KMS-11 (cell line): ENCODE data around the gene MLIP.
"Not testable (repeated sequence)": the region's sequence is repeated elsewhere in the genome, so short reads cannot be mapped to it uniquely, and the experiment has no call there.

Experiments
- H2AFZ ChIP-seq: fragments of 200-600 bp; sonication (generic); 2 replicates; pipeline ENCODE4 v1.6.1; 2016; ENCODE audit warnings: antibody characterized with exemption, mixed run types, low read depth
- H3K27ac ChIP-seq: fragments of 200-600 bp; sonication (generic); 2 replicates; pipeline ENCODE4 v1.6.1; 2016; ENCODE audit warnings: mild to moderate bottlenecking, mixed run types
- H3K27me3 ChIP-seq: fragments of 200-600 bp; sonication (generic); 2 replicates; pipeline ENCODE4 v1.6.1; 2017; ENCODE audit warnings: mild to moderate bottlenecking, low read depth, mixed run types, moderate library complexity; ENCODE audit not compliant: insufficient read depth
- H3K36me3 ChIP-seq: fragments of 200-600 bp; sonication (generic); 2 replicates; pipeline ENCODE4 v1.6.1; 2017; ENCODE audit warnings: mild to moderate bottlenecking, mixed run types; ENCODE audit not compliant: insufficient read depth
- H3K4me1 ChIP-seq: fragments of 200-600 bp; sonication (generic); 2 replicates; pipeline ENCODE4 v1.6.1; 2016; ENCODE audit warnings: mild to moderate bottlenecking, low read depth, mixed run types; ENCODE audit not compliant: poor library complexity, severe bottlenecking
- H3K4me2 ChIP-seq: fragments of 200-600 bp; sonication (generic); 2 replicates; pipeline ENCODE4 v1.7.0; 2016; ENCODE audit warnings: mild to moderate bottlenecking, mixed run types
- H3K4me3 ChIP-seq: fragments of 200-600 bp; sonication (generic); IDR thresholded peaks from 2 replicates; pipeline ENCODE4 v1.6.1; 2017; ENCODE audit warnings: low read depth, low read length, mixed read lengths; ENCODE audit not compliant: insufficient read depth
- H3K79me2 ChIP-seq: fragments of 200-600 bp; sonication (generic); 2 replicates; pipeline ENCODE4 v1.6.1; 2016; ENCODE audit warnings: low read depth, mixed run types; ENCODE audit not compliant: insufficient read depth
- H3K9ac ChIP-seq: fragments of 200-600 bp; sonication (generic); 2 replicates; pipeline ENCODE4 v1.6.1; 2016; ENCODE audit warnings: mild to moderate bottlenecking, mixed run types
- H4K20me1 ChIP-seq: fragments of 200-600 bp; sonication (generic); 2 replicates; pipeline ENCODE4 v1.6.1; 2016; ENCODE audit warnings: mild to moderate bottlenecking, mixed run types; ENCODE audit not compliant: insufficient read depth
- CTCF ChIP-seq: fragments of 200-600 bp; sonication (generic); conservative IDR thresholded peaks from 2 replicates; pipeline ENCODE4 v1.6.1; 2017; ENCODE audit warnings: low read depth, mild to moderate bottlenecking, antibody characterized with exemption, low read length, moderate library complexity, mixed read lengths

The MLIP gene

GRCh38 chr6:54244430-54244829 lies 133.2 kb downstream of the MLIP start:
- no peaks in the 10 kb centered on the region for H3K36me3 ChIP-seq
- no peak overlapping the region for H3K4me2 ChIP-seq
- no peaks in the 10 kb centered on the region for H3K27me3 ChIP-seq
- no peak overlapping the region for H3K9ac ChIP-seq
- H3K4me3 ChIP-seq = no peak overlapping the region
- H3K4me1 ChIP-seq = no peaks in the 10 kb centered on the region
- peak; percentile 68 for TF ChIP-seq CTCF
- H2AFZ ChIP-seq = no peak overlapping the region
- no peaks in the 10 kb centered on the region for H4K20me1 ChIP-seq
- no peaks in the 10 kb centered on the region for H3K79me2 ChIP-seq
- no peak overlapping the region for H3K27ac ChIP-seq

- no peak for TF ChIP-seq CTCF
- Histone ChIP-seq H3K79me2 (no peaks in the 10 kb centered on the region), H3K27ac (no peak overlapping the region), H3K9ac (no peak overlapping the region), H3K36me3 (no peaks in the 10 kb centered on the region), H3K4me3 (no peak overlapping the region), H2AFZ (no peak overlapping the region), H4K20me1 (no peaks in the 10 kb centered on the region), H3K27me3 (no peaks in the 10 kb centered on the region), H3K4me1 (no peaks in the 10 kb centered on the region), H3K4me2 (no peak overlapping the region)
Measured at GRCh38 chr6:54245265-54245664, 134.0 kb downstream of the MLIP start.

- Histone ChIP-seq H3K36me3 (no peaks in the 10 kb centered on the region), H3K4me1 (no peaks in the 10 kb centered on the region), H3K27me3 (no peaks in the 10 kb centered on the region), H3K4me2 (no peak overlapping the region), H2AFZ (no peak overlapping the region), H3K9ac (no peak overlapping the region), H3K4me3 (no peak overlapping the region), H3K27ac (no peak overlapping the region), H4K20me1 (no peaks in the 10 kb centered on the region), H3K79me2 (no peaks in the 10 kb centered on the region)
- no peak for TF ChIP-seq CTCF
Measured at GRCh38 chr6:54248319-54248718, 137.1 kb downstream of the MLIP start.

GRCh38 chr6:54248994-54249393 lies 137.8 kb downstream of the MLIP start:
- Histone ChIP-seq H3K36me3 (no peaks in the 10 kb centered on the region), H3K4me2 (no peak overlapping the region), H3K9ac (no peak overlapping the region), H3K4me3 (no peak overlapping the region), H3K4me1 (no peaks in the 10 kb centered on the region), H4K20me1 (no peaks in the 10 kb centered on the region), H3K27ac (no peak overlapping the region), H3K79me2 (no peaks in the 10 kb centered on the region), H2AFZ (no peak overlapping the region), H3K27me3 (no peaks in the 10 kb centered on the region)
- TF ChIP-seq CTCF = no peak

- H3K27me3 ChIP-seq, H3K36me3 ChIP-seq, H3K4me1 ChIP-seq, H3K9ac ChIP-seq, H3K27ac ChIP-seq, H3K79me2 ChIP-seq, H4K20me1 ChIP-seq, H2AFZ ChIP-seq, H3K4me3 ChIP-seq, H3K4me2 ChIP-seq: not testable (repeated sequence)
Measured at GRCh38 chr6:54249812-54250211, 138.6 kb downstream of the MLIP start.
